ENCODE data around the gene LDB2.

LDB2 gene

DNA sequence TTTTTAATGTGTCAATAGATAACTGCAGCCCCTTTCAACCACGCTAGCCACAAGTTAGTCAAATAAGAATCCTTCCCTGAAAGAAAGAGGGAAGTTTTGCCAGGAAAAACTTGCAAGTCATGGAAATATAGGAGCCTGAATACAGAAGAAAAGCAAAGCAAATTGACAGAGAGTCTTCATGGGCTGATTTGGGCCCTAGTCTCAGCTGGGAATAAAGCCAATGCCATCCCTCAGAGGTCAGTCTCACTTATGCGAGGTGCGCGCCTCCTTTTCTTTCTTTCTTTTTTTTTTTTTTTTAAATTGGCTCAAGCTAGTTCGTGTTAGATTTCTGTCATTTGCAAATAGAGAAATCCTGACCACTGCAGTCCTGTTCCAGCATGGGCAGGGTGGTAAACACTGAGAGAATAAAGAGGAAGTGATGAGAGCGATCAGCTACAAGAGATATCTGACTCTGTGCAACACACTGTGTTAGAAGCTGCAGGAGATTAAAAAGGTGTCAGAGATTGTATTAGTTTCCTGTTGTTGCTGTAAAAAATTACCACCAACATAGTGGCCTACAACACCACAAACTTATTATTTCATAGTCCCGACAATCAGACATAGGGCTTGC, 299.7 kb downstream of the LDB2 start:
- Mint-ChIP-seq H3K27ac (no peak overlapping the region), H3K27me3 (ENCODE audit: low read depth, poor library complexity) (peaks cover 3% of the 10 kb centered on the region), H3K36me3 (ENCODE audit: low read depth) (no peaks in the 10 kb centered on the region), H3K4me1 (peaks cover 12% of the 10 kb centered on the region), H3K9me3 (no peaks in the 10 kb centered on the region), H3K4me3 (no peak overlapping the region)
- TF ChIP-seq, protein P1, sequence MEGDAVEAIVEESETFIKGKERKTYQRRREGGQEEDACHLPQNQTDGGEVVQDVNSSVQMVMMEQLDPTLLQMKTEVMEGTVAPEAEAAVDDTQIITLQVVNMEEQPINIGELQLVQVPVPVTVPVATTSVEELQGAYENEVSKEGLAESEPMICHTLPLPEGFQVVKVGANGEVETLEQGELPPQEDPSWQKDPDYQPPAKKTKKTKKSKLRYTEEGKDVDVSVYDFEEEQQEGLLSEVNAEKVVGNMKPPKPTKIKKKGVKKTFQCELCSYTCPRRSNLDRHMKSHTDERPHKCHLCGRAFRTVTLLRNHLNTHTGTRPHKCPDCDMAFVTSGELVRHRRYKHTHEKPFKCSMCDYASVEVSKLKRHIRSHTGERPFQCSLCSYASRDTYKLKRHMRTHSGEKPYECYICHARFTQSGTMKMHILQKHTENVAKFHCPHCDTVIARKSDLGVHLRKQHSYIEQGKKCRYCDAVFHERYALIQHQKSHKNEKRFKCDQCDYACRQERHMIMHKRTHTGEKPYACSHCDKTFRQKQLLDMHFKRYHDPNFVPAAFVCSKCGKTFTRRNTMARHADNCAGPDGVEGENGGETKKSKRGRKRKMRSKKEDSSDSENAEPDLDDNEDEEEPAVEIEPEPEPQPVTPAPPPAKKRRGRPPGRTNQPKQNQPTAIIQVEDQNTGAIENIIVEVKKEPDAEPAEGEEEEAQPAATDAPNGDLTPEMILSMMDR (IDR thresholded peaks at IDR 0.05), result no peak
- DNase-seq, result no peak

DNA sequence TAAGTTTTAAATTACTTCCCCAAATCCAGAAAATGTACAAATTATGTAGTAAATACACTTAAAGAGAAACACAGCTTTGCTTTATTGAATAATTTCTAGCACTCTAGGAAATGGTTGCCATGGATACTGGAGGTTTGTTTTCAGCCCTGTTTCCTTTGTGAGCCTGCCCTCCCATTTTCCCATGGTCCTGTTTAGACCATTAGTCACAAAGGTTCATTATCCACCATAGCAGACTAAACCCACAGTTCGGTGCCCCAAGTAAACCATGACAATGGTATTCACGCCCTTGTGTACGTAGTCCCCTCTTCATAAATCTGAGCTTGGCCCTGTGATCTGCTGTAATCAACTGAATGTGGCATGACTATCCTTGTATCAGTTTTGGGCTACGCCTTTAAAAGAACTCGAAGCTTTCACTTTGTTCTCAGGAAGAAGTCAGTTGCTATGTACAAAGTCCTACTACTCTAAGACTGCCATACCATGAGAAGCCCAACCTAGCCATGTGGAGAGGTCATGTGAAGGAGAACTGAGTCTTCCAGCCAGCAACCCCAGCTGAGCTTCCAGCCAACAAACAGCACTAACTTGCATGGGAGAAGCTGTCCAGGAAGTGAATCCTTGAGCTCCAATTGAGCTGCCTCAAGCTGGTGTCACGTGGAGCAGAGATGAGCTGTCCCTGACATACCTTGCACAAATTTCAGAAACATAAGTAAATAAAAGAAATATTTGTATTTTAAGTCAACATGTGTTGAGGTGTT, 300.4 kb downstream of the LDB2 start:
- Mint-ChIP-seq H3K27ac (no peak overlapping the region), H3K4me3 (no peak overlapping the region)
- no peak for DNase-seq

DNA sequence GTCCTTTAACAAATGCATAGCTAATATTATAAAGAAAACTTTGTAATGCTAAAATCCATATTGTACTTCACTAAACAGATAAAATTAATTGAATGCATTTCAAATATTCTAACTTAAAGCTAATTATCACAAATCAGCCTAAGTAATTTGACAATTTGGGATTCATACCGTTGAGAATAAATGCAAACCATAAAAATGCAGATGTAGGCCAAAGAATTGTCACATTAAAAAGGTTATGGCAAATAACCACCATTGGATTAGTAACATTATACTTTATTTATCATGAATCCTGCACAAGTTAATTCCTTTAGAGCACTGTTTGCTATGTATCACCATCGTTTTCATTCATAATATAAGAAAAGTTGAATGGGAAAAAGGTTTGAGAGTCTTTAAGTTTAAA, 301.0 kb downstream of the LDB2 start:
- Mint-ChIP-seq H3K4me1 (peaks cover 12% of the 10 kb centered on the region), H3K27me3 (ENCODE audit: low read depth, poor library complexity) (peaks cover 3% of the 10 kb centered on the region), H3K36me3 (ENCODE audit: low read depth) (no peaks in the 10 kb centered on the region), H3K4me3 (no peak overlapping the region), H3K9me3 (no peaks in the 10 kb centered on the region), H3K27ac (no peak overlapping the region)
- no peak for DNase-seq
- TF ChIP-seq, protein P1 (IDR thresholded peaks at IDR 0.05), result no peak

More for the DNA sequence above, 300.4 kb downstream of the LDB2 start:
- Mint-ChIP-seq H3K4me1 (peaks cover 12% of the 10 kb centered on the region), H3K9me3 (no peaks in the 10 kb centered on the region), H3K27me3 (ENCODE audit: low read depth, poor library complexity) (peaks cover 3% of the 10 kb centered on the region), H3K36me3 (ENCODE audit: low read depth) (no peaks in the 10 kb centered on the region)
- TF ChIP-seq, protein P1 (IDR thresholded peaks at IDR 0.05), result no peak

DNA sequence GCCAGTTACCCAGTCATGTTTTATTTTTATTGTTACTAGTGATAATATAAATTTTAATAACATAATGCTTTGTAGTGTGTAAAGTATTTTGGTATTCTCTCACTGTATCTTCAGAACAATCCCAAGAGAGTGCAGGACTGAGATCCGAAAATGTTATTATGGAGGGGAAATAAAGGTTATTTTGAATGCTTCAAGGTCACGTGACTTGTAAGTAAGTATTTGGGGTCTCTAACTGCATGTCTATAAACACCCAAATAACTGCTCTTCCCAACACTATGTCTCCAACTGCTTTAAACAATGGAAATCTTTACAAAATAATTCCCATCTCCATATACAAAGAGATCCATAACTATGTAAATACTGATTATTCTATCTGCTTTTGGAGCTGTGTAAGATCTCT, 302.2 kb downstream of the LDB2 start:
- Mint-ChIP-seq H3K27me3 (ENCODE audit: low read depth, poor library complexity) (peaks cover 3% of the 10 kb centered on the region), H3K4me1 (peaks cover 17% of the 10 kb centered on the region), H3K4me3 (no peak overlapping the region), H3K36me3 (ENCODE audit: low read depth) (no peaks in the 10 kb centered on the region), H3K9me3 (no peaks in the 10 kb centered on the region), H3K27ac (no peak overlapping the region)
- no peak for DNase-seq
- TF ChIP-seq, protein P1 (IDR thresholded peaks at IDR 0.05), result no peak

DNA sequence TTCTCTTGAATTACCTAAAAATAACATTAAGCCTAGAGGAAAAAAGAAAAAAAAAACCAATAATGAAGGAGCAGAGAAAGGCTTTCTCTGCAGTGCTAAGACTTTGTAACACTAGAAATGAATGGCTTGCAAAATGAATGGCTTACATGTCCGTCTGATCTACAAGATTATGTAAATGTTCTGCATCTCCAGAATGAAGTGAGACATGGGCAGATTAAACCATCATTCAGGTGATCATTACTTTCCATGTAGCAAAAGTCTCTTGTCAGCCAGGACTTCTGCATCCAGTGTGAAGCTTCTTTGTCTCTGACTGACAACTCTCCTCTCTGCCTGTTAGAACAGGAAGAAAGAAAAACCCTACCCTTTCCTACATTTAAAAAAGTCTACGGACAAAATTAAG, 304.3 kb downstream of the LDB2 start:
- H3K4me1 Mint-ChIP-seq, result peaks cover 17% of the 10 kb centered on the region
- H3K4me3 Mint-ChIP-seq, result no peak overlapping the region
- H3K36me3 Mint-ChIP-seq (ENCODE audit: low read depth), result no peaks in the 10 kb centered on the region
- no peak for DNase-seq
- peaks cover 3% of the 10 kb centered on the region for H3K27me3 Mint-ChIP-seq (ENCODE audit: low read depth, poor library complexity)
- TF ChIP-seq, protein P1 (IDR thresholded peaks at IDR 0.05), result no peak
- H3K27ac Mint-ChIP-seq, result no peak overlapping the region
- H3K9me3 Mint-ChIP-seq, result no peaks in the 10 kb centered on the region

DNA sequence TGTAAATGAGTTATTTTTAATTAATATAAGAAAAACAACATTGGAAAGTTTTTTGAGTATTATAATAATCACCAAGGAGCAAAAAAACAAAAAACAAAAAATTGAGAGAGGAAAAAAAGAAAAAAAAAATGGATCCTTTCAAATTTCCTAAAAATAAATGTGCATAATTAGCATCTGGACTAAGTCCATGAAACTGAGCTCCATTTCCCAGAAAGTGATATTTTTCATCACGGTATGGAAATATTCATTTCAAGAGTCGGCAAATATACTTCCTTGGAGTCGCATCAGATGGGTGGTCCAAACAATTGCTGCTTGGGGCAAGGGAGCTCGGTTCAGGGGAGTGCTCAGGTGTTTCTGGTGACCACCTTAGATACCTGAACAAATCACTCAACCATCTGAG, 305.1 kb downstream of the LDB2 start:
- no peak for DNase-seq

More for the DNA sequence above, 305.1 kb downstream of the LDB2 start:
- H3K36me3 Mint-ChIP-seq (ENCODE audit: low read depth), result no peaks in the 10 kb centered on the region
- peaks cover 17% of the 10 kb centered on the region for H3K4me1 Mint-ChIP-seq
- no peaks in the 10 kb centered on the region for H3K9me3 Mint-ChIP-seq
- TF ChIP-seq, protein P1 (IDR thresholded peaks at IDR 0.05), result no peak
- H3K27me3 Mint-ChIP-seq (ENCODE audit: low read depth, poor library complexity), result peaks cover 3% of the 10 kb centered on the region
- no peak overlapping the region for H3K27ac Mint-ChIP-seq
- no peak overlapping the region for H3K4me3 Mint-ChIP-seq

All from nephron progenitor cell (in vitro differentiated cells).